K562 (cell line): ENCODE measurements around the gene DND1. TPM values are rescaled to one million over a fixed set of nuclear protein-coding genes. Genes with fewer than 3 reads are reported as not detected.
A peak's percentile ranks its signal among the peaks of the same experiment; 100 is the strongest.

ENCODE experiments used
- BRF1 ChIP-seq: IDR thresholded peaks from 3 replicates; pipeline ENCODE4 v1.6.1; 2011; ENCODE audit warnings: borderline replicate concordance, mild to moderate bottlenecking; ENCODE audit not compliant: insufficient read length; ENCODE audit errors: extremely low read depth
- E2F1 ChIP-seq: sonication (generic); formaldehyde crosslinking; IDR thresholded peaks from 2 replicates; pipeline ENCODE4 v1.8.1; 2023; ENCODE audit warnings: mild to moderate bottlenecking, missing genetic modification reagents, moderate library complexity
- EHMT2 ChIP-seq: fragments of 450-650 bp; IDR thresholded peaks from 2 replicates; pipeline ENCODE4 v1.6.1; 2018; ENCODE audit warnings: antibody characterized with exemption
- ETV1 ChIP-seq: fragments of 450-650 bp; conservative IDR thresholded peaks from 2 replicates; pipeline ENCODE4 v1.6.1; 2016; ENCODE audit warnings: missing genetic modification characterization, control low read depth, low read depth, missing compliant biosample characterization
- FOXP4 ChIP-seq: sonication (generic); formaldehyde crosslinking; IDR thresholded peaks from 2 replicates; pipeline ENCODE4 v1.8.0; 2022; ENCODE audit warnings: mild to moderate bottlenecking, missing genetic modification reagents, borderline replicate concordance
- GATAD2A ChIP-seq: fragments of 450-650 bp; IDR thresholded peaks from 2 replicates; pipeline ENCODE4 v1.6.1; 2017
- GTF3C2 ChIP-seq: IDR thresholded peaks from 3 replicates; pipeline ENCODE4 v1.6.1; 2011; ENCODE audit warnings: borderline replicate concordance, mild to moderate bottlenecking, moderate library complexity; ENCODE audit not compliant: insufficient read length; ENCODE audit errors: extremely low read depth
- HNRNPLL ChIP-seq: fragments of 200-400 bp; formaldehyde crosslinking; IDR thresholded peaks from 2 replicates; pipeline ENCODE4 v1.6.1; 2017; ENCODE audit warnings: low read length, low read depth, mild to moderate bottlenecking; ENCODE audit not compliant: poor library complexity, severe bottlenecking
- MAFK ChIP-seq: IDR thresholded peaks from 2 replicates; pipeline ENCODE4 v1.6.1; 2011; ENCODE audit warnings: low read length, improper control_type of control experiment
- MAZ ChIP-seq, 2 experiments: fragments of 450-650 bp in 1 of 2; sonication (generic) in 1 of 2; formaldehyde crosslinking; IDR thresholded peaks in 1 of 2; conservative IDR thresholded peaks in 1 of 2; 2 replicates each; pipeline versions ENCODE4 v1.4.0 to v1.5.0; 2020; ENCODE audit warnings: mild to moderate bottlenecking in 1 of 2, missing genetic modification reagents in 1 of 2
- NBN ChIP-seq: fragments of 450-650 bp; IDR thresholded peaks from 2 replicates; pipeline ENCODE4 v1.6.1; 2016; ENCODE audit warnings: low read depth, mild to moderate bottlenecking
- RB1 ChIP-seq: fragments of 450-650 bp; IDR thresholded peaks from 2 replicates; pipeline ENCODE4 v1.6.1; 2017; ENCODE audit warnings: low read depth, mild to moderate bottlenecking
- RBM14 ChIP-seq: fragments of 200-400 bp; formaldehyde crosslinking; IDR thresholded peaks from 2 replicates; pipeline ENCODE4 v1.6.1; 2018; ENCODE audit warnings: low read depth, mild to moderate bottlenecking, low read length, moderate library complexity, borderline replicate concordance; ENCODE audit not compliant: insufficient read depth
- RFX7 ChIP-seq: fragments of 250-450 bp; sonication (Bioruptor Pico); IDR thresholded peaks from 2 replicates; pipeline ENCODE4 v1.5.1; 2021; ENCODE audit warnings: mild to moderate bottlenecking
- SMARCA4 ChIP-seq: fragments of 450-650 bp; IDR thresholded peaks from 2 replicates; pipeline ENCODE4 v1.6.1; 2016
- UBTF ChIP-seq, 2 experiments: IDR thresholded peaks; 2 replicates each; pipeline ENCODE4 v1.6.1; 2012; ENCODE audit warnings: improper control_type of control experiment in 2 of 2, low read depth in 2 of 2, low read length in 2 of 2, borderline replicate concordance in 1 of 2
- ZEB2 ChIP-seq: fragments of 450-650 bp; IDR thresholded peaks from 2 replicates; pipeline ENCODE4 v1.6.1; 2016
- ZNF347 ChIP-seq: fragments of 450-650 bp; formaldehyde crosslinking; IDR thresholded peaks from 2 replicates; pipeline ENCODE4 v1.4.0; 2020; ENCODE audit warnings: low read depth, mild to moderate bottlenecking, moderate library complexity
- ZNF561 ChIP-seq: fragments of 450-650 bp; formaldehyde crosslinking; conservative IDR thresholded peaks from 2 replicates; pipeline ENCODE4 v1.4.0; 2020; ENCODE audit warnings: mild to moderate bottlenecking, moderate library complexity
- polyA plus RNA-seq, 8 experiments: library from polyadenylated mRNA; depleted of rRNA in 4 of 8; stranded (reverse) in 5 of 8; unstranded in 3 of 8; fragments of >200 nt; fragmentation: Nextera tagmentation in 2 of 8; fragmentation: Illumina TruSeq in 1 of 8; extraction: Ambion mirVana in 2 of 8; extraction: Trizol in 1 of 8; gene quantifications; 2 replicates each; pipeline versions ENCODE4 v1.2.1 to v1.2.3, GENCODE V29; 2011 to 2014; ENCODE audit warnings: inconsistent platforms in 1 of 8, missing spikeins in 1 of 8
- total RNA-seq, 7 experiments: library from RNA; depleted of rRNA in 6 of 7; stranded (reverse); fragments of >200 nt in 6 of 7; fragmentation: Illumina TruSeq in 2 of 7; extraction: Trizol in 2 of 7; gene quantifications; 2 replicates each; pipeline versions ENCODE4 v1.2.1 to v1.2.3, GENCODE V29; 2011 to 2021; ENCODE audit warnings: low replicate concordance in 1 of 7

DND1 gene
- total and polyA plus RNA-seq, 9 of the 15 experiments (the other 6 are each of a cell fraction or from before 2014, with no cell fraction given): 0.37 to 2.0 (median 0.90) TPM; not detected in 3

GRCh38 chr5:140710899-140711552 lies 37.6 kb upstream of the DND1 start (continued):
- no peak for TF ChIP-seq RBM14
- no peak for TF ChIP-seq ZNF561 (CRISPR knock-in tag)
- TF ChIP-seq ZEB2: peak; percentile 99
- peak; percentile 20 to 46; a peak in 1 of 4 replicates for TF ChIP-seq UBTF (IDR thresholded peaks at IDR 0.05; ENCODE audit: borderline replicate concordance in 1 of 2, low read depth in 2 of 2, low read length in 2 of 2)
- TF ChIP-seq RFX7 (CRISPR knock-in tag): no peak
- peak; percentile 96; the same call in 1 of the 2 replicates for TF ChIP-seq NBN
- TF ChIP-seq EHMT2: peak; percentile 92
- TF ChIP-seq HNRNPLL: peak; percentile 33
- TF ChIP-seq ZNF347 (CRISPR knock-in tag): no peak
- TF ChIP-seq E2F1 (CRISPR knock-in tag): peak; percentile 80
- TF ChIP-seq BRF1: peak; percentile 58
- TF ChIP-seq MAFK: peak; percentile 94
- TF ChIP-seq GTF3C2: peak; percentile 71
- TF ChIP-seq MAZ (CRISPR knock-in tag; conservative IDR thresholded peaks at IDR 0.05 in 1 of 2, IDR thresholded peaks at IDR 0.05 in 1 of 2): peak; percentile 31 to 56; a peak in 1 of 4 replicates
- TF ChIP-seq FOXP4 (CRISPR knock-in tag): no peak
- TF ChIP-seq RB1: peak; percentile 83
- TF ChIP-seq SMARCA4: peak; percentile 80
- 0 out of 2 replicates have a peak, but pooled peaks have one; percentile 8 for TF ChIP-seq ETV1 (tag)
- 0 out of 2 replicates have a peak, but pooled peaks have one; percentile 13 for TF ChIP-seq GATAD2A
